GM13977 (cell line): ENCODE results near the gene SYCE3.

Experiments used
- DNase-seq: peaks from one replicate; pipeline ENCODE4 v3.0.0; 2012; ENCODE audit warnings: low spot score
- in situ Hi-C: fragments of 300-500 bp; cut with MboI; formaldehyde crosslinking; loops from one replicate; pipeline ENCODE4 v1.12.0; 2022; ENCODE audit warnings: low sequenced_read_pairs, low pct_unique_long_range_greater_than_20kb, mixed read lengths, inconsistent platforms; ENCODE audit not compliant: unreplicated experiment
- TF ChIP-seq, protein P1 (sequence below): IDR thresholded peaks from 2 replicates; pipeline ENCODE4 v1.5.1; 2012; ENCODE audit warnings: mild to moderate bottlenecking, control low read depth; ENCODE audit not compliant: insufficient read depth; ENCODE audit errors: extremely low read depth, missing control alignments

The SYCE3 gene

DNA sequence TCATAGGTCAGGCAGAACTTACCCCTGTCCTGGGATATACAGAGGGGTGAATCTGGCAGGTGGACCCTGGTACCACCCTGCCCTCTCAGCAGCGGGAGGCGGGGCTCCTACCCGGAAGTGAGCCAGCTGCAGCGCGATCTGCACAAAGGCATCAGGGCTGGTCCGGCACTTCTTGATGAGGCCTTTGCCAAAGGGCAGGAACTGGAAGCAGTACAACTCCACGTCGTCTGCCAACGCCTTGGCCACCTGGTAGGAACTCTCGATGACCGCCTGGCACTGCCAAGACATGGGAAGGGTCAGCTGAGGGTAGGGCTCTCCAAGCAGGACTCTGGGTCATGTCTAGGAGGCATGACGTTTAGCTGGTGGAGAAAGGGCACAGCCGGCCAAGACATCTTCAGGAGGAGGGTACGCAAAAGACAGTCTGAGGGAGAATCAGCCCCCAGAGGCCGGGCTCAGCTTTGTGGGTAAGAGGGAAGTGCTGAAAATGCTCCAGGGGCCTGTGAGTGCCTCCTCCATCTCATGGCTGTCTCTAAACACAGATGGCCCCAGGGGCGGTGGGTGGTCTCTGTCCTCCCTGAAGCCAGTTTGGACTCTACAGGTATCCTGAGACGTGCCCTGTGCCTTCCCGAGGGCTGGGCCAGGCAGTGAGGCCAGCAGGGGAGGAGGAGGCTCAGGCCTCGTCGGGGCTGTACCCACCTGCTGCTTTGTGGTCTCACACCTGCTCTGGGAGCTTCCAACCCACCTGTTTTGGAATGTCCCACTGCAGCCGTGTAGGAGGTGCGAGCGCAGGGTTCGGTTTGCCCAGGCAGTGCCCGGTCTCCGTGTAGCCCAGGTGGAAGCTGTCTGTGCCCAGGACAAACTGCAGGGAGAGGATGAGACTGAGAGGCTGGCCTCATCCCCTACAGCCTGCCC, 8.8 kb upstream of the SYCE3 start:
- in situ Hi-C loops = no loop called here
- DNase-seq = no peak
- TF ChIP-seq, protein P1, sequence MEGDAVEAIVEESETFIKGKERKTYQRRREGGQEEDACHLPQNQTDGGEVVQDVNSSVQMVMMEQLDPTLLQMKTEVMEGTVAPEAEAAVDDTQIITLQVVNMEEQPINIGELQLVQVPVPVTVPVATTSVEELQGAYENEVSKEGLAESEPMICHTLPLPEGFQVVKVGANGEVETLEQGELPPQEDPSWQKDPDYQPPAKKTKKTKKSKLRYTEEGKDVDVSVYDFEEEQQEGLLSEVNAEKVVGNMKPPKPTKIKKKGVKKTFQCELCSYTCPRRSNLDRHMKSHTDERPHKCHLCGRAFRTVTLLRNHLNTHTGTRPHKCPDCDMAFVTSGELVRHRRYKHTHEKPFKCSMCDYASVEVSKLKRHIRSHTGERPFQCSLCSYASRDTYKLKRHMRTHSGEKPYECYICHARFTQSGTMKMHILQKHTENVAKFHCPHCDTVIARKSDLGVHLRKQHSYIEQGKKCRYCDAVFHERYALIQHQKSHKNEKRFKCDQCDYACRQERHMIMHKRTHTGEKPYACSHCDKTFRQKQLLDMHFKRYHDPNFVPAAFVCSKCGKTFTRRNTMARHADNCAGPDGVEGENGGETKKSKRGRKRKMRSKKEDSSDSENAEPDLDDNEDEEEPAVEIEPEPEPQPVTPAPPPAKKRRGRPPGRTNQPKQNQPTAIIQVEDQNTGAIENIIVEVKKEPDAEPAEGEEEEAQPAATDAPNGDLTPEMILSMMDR = no peak

DNA sequence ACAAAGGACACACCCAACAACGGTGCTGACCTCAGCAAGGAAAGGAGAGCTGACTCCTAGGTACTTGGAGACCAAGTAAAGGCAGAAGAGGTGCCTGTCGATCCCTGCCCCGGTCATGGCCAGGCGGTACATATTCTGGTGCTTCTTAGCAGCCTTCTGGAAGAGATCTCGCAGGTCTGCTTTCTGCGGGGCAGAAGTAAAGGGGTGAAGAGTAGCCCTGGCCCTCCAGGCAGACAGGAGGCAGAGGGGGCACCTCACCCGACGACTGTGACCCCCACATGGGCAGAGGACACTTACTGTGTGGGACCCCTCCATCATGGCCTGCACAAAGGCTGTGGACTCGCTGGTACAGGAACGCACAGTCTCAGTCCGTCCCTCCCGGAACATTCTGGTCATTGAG, 8.1 kb upstream of the SYCE3 start:
- no peak for DNase-seq
- TF ChIP-seq, protein P1 = no peak
- in situ Hi-C loops = no loop called here

DNA sequence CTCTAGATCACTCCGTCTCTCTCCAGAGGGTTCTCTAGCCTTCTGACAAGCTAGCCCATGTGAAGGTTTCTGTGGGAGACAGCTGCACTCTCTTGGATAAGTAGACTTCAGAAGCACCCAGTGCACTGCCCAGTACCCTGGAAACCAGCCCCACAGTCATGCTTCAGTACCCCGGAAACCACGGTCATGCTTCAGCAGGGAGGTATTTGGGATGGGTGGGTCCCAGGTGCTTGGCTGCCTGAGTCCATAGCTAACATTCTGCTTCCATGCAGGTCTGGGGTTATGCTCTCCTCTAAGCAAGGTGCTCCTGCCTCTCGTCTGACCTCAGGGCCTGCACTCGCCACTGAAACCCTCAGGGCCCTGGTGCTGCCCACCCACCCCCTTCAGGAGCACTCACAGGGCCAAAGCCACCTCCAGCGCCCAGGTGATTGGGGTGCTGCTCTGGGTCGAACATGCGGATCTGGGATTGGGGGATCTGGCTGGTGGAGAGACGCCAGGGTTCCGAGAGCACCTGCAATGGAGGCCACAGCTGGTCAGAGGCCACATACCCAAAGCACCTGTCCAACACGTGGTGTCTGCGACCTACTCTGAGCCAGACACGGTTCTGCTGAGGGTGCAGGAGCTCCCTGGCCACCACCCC, 7.3 kb upstream of the SYCE3 start:
- TF ChIP-seq, protein P1 = no peak
- DNase-seq = peak; percentile 34
- in situ Hi-C loops = no loop called here

DNA sequence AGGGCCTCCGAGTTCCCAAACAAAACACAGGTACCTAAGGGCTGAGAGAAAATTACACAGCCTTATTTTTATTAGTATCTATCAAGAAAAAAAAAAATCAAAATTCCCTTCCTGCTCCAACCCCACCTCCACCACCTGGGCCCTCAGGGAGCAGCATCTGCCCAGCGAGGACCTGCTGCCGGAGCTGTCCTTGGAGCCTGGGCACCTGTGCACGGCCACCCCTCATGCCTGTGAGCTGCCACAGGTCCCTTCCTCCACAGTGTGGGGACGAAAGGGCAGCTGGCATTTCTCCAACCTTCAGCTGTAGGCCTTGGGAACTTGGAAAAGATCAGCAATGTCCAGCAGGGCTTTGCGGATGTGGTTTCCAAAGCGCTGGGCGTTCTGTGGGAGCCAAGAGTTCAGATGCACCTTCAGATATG, 6.3 kb upstream of the SYCE3 start:
- in situ Hi-C loops = no loop called here
- TF ChIP-seq, protein P1 = no peak
- no peak for DNase-seq

DNA sequence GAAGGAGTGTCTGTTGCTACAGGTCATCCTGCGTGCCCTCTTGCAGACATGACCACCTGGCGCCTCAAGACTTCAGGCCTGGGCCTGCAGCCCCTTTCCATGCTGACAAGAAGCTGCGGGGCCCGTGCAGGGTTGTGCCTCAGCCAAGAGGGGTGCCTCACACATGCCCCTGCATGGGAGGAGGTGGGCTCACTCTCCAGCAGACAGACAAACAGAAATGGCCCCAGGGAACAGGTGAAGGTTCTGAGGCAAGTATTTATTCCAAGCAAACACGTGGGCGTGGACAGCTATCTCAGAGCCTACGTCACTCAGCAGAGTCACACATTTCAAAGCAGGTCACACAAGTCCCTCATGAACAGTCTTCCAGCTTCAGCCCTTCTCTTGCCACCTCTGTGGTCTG, 5.9 kb upstream of the SYCE3 start:
- TF ChIP-seq, protein P1 = no peak
- in situ Hi-C loops = no loop called here
- DNase-seq = no peak

DNA sequence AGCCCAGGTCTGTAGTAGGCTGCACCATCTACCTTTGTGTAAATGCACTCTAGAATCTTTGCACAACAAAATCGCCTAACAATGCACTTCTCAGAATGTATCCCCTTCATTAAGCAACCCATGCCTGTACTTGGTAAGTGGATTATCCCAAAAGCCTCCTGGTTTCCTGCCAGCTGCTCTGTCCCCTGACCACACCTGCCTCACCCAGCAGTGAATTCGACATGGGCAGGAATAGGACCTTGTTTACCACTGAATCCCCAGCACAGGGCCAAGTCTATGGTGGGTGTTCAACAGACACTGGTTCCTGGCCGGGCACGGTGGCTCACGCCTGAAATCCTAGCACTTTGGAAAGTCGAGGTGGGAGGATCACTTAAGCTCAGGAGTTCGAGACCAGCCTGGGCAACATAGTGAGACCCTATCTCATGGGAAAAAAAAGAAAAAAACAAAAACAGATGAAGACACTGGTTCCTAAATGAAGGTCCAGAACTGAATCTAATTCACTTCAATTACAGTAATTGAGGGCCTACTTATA, 5.1 kb upstream of the SYCE3 start:
- TF ChIP-seq, protein P1 = no peak
- in situ Hi-C loops = no loop called here
- DNase-seq = no peak
